ENCODE results near the gene CAMK2N2.

DNA sequence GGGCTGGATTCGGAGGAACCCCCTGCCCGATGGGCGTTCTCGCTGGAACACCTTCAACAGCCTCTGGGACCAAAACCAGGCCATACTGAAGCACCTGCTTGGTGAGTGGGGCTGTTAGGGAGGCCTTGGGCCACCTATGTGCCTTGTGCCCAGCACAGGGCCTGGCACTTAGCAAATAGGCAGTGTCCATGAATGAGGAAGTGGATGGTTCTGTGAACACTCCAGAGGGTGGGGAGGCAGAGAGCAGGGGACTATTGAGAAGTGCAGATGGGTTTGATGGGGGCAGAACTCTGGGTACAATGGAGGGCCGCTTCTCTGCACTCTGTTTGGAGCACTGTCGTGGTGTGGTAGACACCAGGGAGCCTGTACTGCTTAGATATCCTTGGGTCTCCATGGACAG lies 16.0 kb upstream of the CAMK2N2 start:
- TF ChIP-seq POLR2A (IDR thresholded peaks at IDR 0.05; ENCODE audit: low read length) (no peak), GATA1 (IDR thresholded peaks at IDR 0.05; ENCODE audit: low read depth, low read length) (no peak)

Data from erythroblast (primary cell).